ENCODE results near the gene ERN2. TPM values are rescaled to one million over a fixed set of nuclear protein-coding genes. Genes with fewer than 3 reads are reported as not detected.
"Not testable (repeated sequence)": the region's sequence is repeated elsewhere in the genome, so short reads cannot be mapped to it uniquely, and the experiment has no call there.

The ERN2 gene
- polyA plus RNA-seq (ENCODE audit: insufficient read depth in 1 of 5, insufficient read length in 5 of 5, low replicate concordance in 1 of 5): under 1 TPM; 0.08 to 0.19 (median 0.14) TPM
- long read RNA-seq, donor 1: 0 reads
- long read RNA-seq, donor 2: 0 reads
- long read RNA-seq, donor 3: 0 reads
- long read RNA-seq, donor 4: 0 reads
- long read RNA-seq, donor 5: 0 reads
- long read RNA-seq, donor 6: 0 reads
- long read RNA-seq, donor 7: 0 reads
- long read RNA-seq, donor 8: 0 reads

DNA sequence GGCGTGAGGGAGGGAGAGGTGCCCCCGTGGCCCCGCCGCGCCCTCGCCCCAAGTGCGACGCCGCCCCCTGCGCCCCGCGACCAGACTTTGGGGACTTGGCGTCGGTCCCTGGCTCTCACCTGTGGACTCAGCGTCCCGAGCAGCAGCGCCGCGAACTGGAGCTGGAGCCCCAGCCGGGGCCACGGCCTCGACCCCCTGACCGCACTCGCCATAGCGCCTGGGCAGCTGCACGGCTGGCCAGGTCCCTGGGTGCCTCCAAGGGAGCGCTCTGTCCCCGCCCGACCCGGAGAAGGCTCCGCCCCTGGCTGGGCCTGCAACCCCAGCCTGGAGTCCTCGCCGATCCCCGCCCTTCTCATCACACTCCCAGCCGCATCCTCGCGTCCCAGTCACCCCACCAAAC is at the start of gene ERN2:
ERN2 (minus strand) TSS at position 247 of the 400 bp plus-strand sequence; CDS start at position 212, 35 bp downstream.
- no peak for DNase-seq

DNA sequence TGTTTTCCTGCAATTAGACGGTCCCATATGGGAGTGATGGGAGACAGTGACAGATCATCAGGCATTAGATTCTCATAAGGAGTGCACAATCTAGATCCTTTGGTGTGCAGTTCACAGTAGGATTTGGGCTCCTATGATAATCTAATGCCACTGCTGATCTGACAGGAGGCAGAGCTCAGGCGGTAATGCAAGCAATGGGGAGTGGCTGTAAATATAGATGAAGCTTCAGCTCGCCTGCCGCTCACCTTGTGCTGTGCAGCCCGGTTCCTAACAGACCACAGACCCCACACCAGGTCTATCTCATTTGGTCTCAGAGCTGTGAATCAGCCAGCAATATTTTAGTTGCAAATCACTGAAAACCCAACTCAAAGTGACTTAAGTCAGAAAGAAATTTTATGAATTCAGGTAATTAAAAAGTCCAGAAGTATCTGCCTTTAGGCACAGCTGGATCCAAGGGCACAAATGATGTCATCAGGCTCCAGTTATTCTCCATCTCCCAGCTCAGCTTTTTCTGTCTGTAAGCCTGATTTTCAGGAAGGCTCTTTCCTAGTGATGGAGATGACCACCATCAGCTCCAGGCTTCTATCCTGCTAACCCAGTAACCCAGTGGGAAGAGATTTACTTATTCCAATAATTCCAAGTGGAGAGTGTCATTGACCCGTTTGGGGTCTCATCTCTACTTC is 45.1 kb upstream of the ERN2 start:
- no peak for DNase-seq

DNA sequence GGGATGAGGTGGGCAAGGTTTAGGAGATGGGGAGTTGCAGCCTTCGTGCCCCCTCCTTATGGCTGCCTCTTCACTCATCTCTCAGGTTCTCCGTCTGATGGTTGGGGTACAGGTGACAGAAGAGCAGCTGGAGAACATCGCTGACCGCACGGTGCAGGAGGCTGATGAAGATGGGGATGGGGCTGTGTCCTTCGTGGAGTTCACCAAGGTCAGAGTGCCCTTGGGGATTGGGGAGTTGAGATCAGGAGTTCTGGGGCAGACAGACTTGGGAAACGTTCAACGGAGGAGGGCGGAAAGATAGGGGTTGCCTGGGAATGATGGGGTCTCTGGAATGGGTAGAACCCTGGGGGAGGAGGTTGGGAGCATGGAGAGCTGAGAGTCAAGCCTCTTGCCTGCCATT is 44.1 kb upstream of the ERN2 start:
- DNase-seq: no peak

GRCh38 chr16:23755484-23755809 is 42.4 kb upstream of the ERN2 start:
- DNase-seq: no peak

DNA sequence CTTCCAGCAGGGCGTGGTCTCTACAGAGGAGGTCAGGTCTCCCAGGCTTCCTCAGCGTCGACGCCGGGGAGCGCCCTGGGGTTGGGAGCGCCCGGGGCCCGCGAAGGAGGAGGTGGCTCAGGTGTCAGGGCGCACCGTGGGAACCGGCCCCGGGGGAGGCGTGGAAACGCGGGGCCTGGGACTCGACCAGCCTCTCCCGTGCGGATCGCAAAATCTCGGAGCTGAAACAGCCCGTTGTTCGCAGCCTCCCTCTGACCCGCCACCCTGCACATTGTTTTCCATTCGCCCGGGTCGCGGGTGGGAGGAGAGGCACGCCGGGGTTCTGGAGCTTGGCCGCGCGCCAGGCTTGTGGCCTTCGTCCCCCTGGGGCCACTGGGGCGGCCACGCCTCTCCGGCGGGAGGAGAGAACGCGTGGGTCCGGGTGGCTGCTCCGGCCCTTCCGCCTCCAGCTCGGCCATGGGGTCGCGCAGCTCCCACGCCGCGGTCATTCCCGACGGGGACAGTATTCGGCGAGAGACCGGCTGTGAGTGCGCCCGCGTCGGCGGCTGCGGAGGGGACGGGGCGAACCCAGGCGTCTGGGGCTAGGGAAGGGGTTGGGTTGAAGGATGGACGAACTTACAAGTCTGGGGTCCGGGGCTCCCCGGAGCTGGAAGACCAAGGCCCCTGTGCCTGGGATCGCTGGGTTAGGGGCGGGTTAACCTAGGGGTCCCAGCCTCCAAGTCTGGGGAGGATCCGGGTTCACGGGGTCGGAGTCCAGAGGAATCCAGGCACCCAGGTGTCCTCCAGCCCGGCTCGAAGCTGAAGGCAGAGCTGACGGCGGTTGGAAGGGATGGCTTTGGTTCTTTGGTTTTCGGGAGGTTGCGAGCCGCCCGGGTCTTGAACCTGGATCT is 41.8 kb upstream of the ERN2 start, which contains the start of gene CHP2:
CHP2 (plus strand) TSS at position 433 of the 890 bp plus-strand sequence; CDS start at position 457, 24 bp downstream.
- DNase-seq: no peak

DNA sequence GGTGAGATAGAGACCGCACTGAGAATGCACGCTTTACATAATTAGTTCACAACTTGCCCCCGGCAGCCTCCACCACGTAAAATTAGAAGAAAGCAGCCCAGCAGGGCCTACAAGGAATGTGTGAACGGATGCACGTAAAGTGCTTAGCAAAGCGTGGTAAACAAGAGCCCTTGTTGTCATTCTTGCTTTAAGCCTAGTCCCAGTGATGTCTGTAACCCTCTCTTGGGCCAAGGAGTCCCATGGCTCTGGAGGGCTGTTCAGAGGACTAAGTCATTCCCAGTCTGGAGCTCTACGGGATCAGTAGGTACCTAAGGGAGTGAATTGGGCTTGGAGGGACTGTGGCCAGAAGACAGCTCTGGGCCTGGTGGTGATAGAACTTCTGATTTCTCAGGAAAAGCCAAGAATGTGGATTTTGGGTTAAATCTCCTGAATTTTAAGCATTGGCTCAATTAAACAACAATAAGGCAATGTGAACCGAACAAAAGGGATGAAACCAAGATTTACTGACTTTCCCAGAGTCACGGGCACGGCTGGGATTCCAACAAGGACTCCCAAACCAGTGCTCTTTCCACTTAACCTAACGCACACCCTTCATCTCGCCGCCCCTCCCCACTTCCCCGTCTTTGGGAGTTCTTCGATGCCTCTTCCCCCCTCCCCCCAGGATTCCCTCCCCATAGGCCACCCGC is 41.0 kb upstream of the ERN2 start:
- no peak for DNase-seq

DNA sequence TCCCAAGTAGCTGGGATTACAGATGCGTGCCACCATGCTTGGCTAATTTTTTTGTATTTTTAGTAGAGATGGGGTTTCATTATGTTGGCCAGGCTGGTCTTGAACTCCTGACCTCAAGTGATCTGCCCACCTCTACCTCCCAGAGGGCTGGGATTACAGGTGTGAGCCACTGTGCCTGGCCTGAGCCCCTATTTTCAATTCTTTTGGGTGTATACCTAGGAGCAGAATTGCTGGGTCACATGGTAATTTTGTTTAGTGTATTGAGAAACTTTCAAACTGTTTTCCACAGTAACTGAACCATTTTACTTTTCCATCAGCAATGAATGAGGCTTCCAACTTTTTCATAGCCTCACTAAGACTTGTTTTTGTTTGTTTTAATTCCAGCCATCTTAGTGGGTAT is 38.0 kb upstream of the ERN2 start:
- not testable (repeated sequence) for DNase-seq

GRCh38 chr16:23748630-23749029 is 35.6 kb upstream of the ERN2 start:
- DNase-seq: no peak

DNA sequence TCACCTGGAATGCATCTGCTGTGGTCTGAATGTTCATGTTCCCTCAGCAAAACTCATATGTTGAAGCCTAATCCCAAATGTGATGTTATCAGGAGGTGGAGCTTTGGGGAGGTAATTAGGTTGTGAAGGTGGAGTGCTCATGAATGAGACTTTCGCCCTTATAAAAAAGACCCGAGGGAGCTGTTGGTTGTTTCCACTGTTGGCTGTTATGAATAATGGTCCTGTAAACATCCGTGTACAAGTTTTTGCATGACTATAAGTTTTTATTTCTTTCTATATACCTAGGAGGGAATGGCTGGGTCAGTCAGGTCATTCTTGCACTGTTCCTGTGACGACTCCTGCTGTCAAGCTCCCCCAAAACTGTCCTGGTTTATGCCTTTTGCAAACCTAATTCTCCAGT is 32.2 kb upstream of the ERN2 start:
- DNase-seq: no peak

DNA sequence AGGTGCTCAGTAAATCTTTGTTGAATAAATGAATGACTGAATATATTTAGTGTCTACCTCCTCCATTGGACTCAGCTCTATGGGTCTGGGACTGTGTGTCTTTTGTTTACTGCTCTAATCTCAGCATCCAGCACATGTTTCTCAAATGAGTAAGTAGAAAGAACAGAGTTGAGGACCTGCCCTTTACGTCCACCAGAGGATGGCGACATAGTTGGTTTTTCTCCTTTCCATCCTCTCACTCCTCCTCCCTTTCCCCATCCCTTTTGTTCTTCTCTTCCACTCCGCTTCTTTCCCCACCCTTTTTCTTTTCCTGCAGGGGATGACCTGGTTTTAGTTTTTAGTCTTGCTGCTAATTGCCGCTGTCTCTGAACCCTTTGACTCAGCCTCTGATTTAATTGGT is 29.7 kb upstream of the ERN2 start:
- DNase-seq: no peak

GRCh38 chr16:23741675-23742303 is 28.8 kb upstream of the ERN2 start:
- DNase-seq: no peak

DNA sequence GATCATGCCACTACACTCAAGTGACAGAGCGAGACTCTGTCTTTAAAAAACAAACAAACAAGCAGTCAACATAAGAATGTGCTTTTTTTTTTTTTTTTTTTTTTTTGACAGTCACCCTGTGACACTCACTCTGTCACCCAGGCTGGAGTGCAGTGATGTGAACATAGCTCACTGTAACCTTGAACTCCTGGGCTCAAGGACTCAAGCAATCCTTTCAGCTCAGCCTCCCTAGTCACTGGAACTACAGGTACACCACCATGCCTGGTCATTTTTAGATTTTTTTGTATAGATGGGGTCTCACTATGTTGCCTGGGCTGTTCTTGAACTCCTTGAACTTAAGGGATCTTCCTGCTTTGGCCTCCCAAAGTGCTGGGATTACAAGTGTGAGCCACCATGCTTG is 26.5 kb upstream of the ERN2 start:
- DNase-seq: no peak

DNA sequence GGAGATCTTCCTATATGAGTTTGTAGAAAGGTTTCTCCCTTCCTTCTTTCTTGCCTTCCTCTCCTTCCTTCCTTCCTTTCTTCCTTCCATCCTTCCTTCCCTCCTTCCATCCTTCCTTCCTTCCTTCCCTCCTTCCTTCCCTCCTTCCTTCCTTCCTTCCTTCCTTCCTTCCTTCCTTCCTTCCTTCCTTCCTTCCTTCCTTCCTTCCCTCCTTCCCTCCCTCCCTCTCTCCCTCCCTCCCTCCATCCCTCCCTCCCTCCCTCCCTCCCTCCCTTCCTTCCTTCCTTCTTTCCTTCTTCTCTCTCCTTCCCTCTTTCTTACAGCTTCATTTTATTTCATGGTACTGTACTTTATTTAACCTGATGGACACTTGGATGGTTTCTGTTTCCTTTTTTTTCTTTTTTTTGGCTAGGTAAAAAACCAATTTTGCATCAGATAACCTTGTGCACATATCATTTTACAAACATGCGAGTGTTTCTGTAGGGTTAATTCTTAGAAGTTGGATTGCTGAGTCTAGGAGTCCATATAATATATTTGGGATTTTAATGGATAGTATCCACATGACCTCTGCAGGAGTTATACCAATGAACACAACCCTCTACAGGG is 24.5 kb upstream of the ERN2 start:
- not testable (repeated sequence) for DNase-seq

- no peak for DNase-seq
These were observed 21.3 kb upstream of the ERN2 start for GRCh38 chr16:23734176-23734893.

DNA sequence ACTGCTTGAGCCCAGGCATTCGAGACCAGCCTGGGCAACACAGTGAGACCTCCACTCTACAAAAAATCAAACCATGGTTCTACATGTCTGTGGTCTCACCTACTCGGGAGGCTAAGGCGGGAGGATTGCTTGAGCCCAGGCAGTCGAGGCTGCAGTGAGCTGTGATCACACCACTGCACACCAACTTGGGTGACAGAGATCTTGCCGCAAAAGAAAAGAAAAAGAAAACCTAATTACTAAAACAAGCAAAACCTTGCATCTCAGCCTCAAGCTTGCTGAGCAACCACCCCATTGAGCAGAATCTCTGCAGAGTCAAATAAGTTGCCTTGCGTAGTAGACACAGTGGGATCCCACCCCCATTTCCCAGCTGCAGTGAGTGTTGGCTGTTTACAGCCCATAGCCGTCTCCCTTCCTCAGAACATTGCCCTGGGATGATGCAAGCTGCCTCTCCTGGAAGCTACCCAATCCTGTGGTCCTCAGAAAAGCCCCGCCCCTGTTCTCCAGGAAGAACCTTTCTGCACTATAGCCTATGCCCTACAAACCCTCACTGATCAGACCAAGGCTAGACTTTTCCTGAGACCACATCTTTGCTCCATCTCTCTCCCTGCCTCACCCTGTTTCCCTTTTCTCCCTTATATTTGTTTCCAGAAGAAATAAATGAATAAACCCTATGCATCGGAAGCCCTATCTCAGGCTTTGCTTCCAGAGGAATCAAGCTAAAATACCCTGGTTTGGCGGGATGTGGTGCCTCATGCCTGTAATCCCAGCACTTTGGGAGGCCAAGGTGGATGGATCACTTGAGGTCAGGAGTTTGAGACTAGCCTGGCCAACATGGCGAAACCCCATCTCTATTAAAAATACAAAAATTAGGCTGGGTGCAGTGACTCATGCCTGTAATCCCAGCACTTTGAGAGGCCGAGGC is 16.7 kb upstream of the ERN2 start:
- no peak for DNase-seq

DNA sequence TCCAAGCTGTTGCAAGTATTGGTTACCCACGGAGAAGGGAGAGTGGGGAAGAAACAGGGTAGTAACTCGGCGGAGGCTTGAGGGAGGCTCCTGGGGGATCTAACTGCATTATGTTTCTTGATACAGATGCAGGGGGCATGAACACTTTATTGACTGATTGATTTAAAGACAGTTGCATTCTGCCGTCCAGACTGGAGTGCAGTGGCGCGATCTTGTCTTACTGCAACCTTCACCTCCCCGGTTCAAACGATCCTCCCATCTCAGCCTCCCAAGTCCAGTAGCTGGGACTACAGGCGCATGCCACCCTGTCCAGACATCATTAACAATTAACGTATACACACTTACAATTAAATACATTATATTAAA is 15.1 kb upstream of the ERN2 start:
- no peak for DNase-seq

DNA sequence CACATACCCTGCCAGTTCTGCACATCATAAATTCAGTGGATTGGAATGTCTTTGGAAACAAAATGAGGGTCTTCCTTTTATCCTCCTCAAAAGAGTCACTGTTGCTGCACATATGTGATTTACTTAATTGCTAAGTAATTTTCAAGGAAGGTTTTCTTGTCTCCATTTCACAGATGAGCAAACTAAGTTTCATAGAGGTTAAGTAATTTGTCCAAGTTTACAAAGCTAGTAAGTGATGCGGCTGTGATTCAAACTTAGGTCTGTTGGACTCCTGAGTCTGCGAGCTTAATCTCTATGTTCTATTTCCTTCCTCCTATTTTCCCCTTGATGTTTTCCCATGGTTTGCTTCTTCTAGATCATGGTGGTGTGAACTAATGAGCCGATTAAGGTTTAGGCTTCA is 13.7 kb upstream of the ERN2 start:
- no peak for DNase-seq

DNA sequence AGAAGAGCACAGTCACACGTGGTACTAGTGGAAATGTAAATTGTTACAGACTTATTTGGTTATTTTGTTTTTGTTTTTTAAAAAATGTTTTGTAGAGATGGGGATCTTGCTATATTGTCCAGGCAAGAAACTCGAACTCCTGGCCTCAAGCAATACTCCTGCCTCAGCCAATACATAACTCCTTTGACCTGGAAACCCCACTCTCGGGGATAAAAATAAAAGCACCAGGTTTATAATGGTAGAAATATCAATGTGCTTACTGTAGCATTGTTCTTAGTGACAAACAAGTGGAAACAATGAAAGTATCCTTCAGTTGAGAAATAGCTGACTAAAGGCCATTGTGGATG is 11.7 kb upstream of the ERN2 start:
- no peak for DNase-seq

- DNase-seq: no peak
These were observed 11.2 kb upstream of the ERN2 start for GRCh38 chr16:23724096-23724784.

Measured in right lung (tissue), 10 donors.